OCI-LY7 (cell line): ENCODE results near the gene ADGRL2. TPM values are rescaled to one million over a fixed set of nuclear protein-coding genes. Genes with fewer than 3 reads are reported as not detected.

Experiments
- Bru-seq: library from RNA; stranded (reverse); fragments of 400-500 nt; gene quantifications from one replicate; lab custom pipeline; 2021; lab: Mats Ljungman, UMichigan
- BruChase-seq, 2 experiments: library from RNA; stranded (reverse); fragments of 400-500 nt; gene quantifications; one replicate each; lab custom pipeline; 2021; lab: Mats Ljungman, UMichigan
- BruUV-seq: library from RNA; stranded (reverse); fragments of 400-500 nt; replicated peaks from 2 replicates; lab custom pipeline; 2021; lab: Mats Ljungman, UMichigan
- CTCF ChIA-PET: fragments of 300-600 bp; sonication (Branson Sonifier 250); formaldehyde crosslinking; loops from one replicate; lab custom pipeline; 2022; ENCODE audit warnings: antibody characterized with exemption; ENCODE audit not compliant: unreplicated experiment; lab: Charles Lee
- POLR2A ChIA-PET: fragments of 300-600 bp; sonication (Branson Sonifier 250); formaldehyde crosslinking; loops from one replicate; lab custom pipeline; 2022; ENCODE audit warnings: antibody characterized with exemption; lab: Charles Lee
- DNase-seq: peaks from one replicate; pipeline ENCODE4 v3.0.0-alpha.2; 2015; ENCODE audit warnings: low spot score
- H2AFZ ChIP-seq: fragments of 200-600 bp; sonication (generic), shearing (Covaris generic); 2 replicates; pipeline ENCODE4 v1.6.1; 2014; ENCODE audit warnings: mild to moderate bottlenecking, antibody characterized with exemption, low read length, moderate library complexity
- H3K27ac ChIP-seq: fragments of 200-600 bp; sonication (generic); 2 replicates; pipeline ENCODE4 v1.5.1; 2014; ENCODE audit warnings: mixed run types, low read depth, mild to moderate bottlenecking, moderate library complexity, low read length, inconsistent platforms; ENCODE audit not compliant: poor library complexity, severe bottlenecking
- H3K36me3 ChIP-seq: fragments of 200-600 bp; sonication (generic); 2 replicates; pipeline ENCODE4 v1.6.1; 2014; ENCODE audit warnings: mild to moderate bottlenecking, antibody characterized with exemption, low read length, moderate library complexity, mixed read lengths; ENCODE audit not compliant: insufficient read depth
- H3K4me1 ChIP-seq: fragments of 200-600 bp; sonication (generic); 2 replicates; pipeline ENCODE4 v1.5.1; 2014; ENCODE audit warnings: mild to moderate bottlenecking, low read length; ENCODE audit not compliant: insufficient read depth, poor library complexity, severe bottlenecking
- H3K4me2 ChIP-seq: fragments of 200-600 bp; sonication (generic); 2 replicates; pipeline ENCODE4 v1.6.1; 2014; ENCODE audit warnings: mild to moderate bottlenecking, low read length
- H3K4me3 ChIP-seq: fragments of 200-600 bp; sonication (generic); 2 replicates; pipeline ENCODE4 v1.5.1; 2014; ENCODE audit warnings: mild to moderate bottlenecking, low read depth, low read length; ENCODE audit not compliant: poor library complexity, severe bottlenecking
- H3K79me2 ChIP-seq: fragments of 200-600 bp; sonication (generic); 2 replicates; pipeline ENCODE4 v1.6.1; 2016; ENCODE audit warnings: low read depth, mild to moderate bottlenecking, low read length, moderate library complexity, mixed read lengths; ENCODE audit not compliant: insufficient read depth
- H3K9me2 ChIP-seq: fragments of 200-600 bp; sonication (generic); 2 replicates; pipeline ENCODE4 v1.6.1; 2016; ENCODE audit warnings: mild to moderate bottlenecking, low read length, mixed read lengths; ENCODE audit not compliant: insufficient read depth
- H3K9me3 ChIP-seq: fragments of 200-600 bp; sonication (generic); 2 replicates; pipeline ENCODE4 v1.6.1; 2014; ENCODE audit warnings: mild to moderate bottlenecking, mixed run types, low read length, mixed read lengths
- H4K20me1 ChIP-seq: fragments of 200-600 bp; sonication (generic); 2 replicates; pipeline ENCODE4 v1.6.1; 2014; ENCODE audit warnings: mild to moderate bottlenecking, antibody characterized with exemption, low read length, moderate library complexity, mixed read lengths; ENCODE audit not compliant: insufficient read depth
- CTCF ChIP-seq: fragments of 200-600 bp; sonication (generic); conservative IDR thresholded peaks from 2 replicates; pipeline ENCODE4 v1.5.1; 2014; ENCODE audit warnings: mild to moderate bottlenecking, antibody characterized with exemption, low read length, moderate library complexity, mixed read lengths
- EZH2phosphoT487 ChIP-seq: fragments of 200-600 bp; sonication (generic); IDR thresholded peaks from 2 replicates; pipeline ENCODE4 v1.6.1; 2018; ENCODE audit warnings: low read depth, borderline replicate concordance, mild to moderate bottlenecking, mixed run types, antibody characterized with exemption, low read length, moderate library complexity, mixed read lengths
- intact Hi-C: fragments of 100-400 bp; cut with micrococcal nuclease; formaldehyde crosslinking; loops from one replicate; pipeline ENCODE4 v1.10.0; 2022; ENCODE audit not compliant: unreplicated experiment
- long read RNA-seq: library from polyadenylated mRNA; stranded (forward); transcript quantifications from one replicate; pipeline ENCODE4 v2.0.0, GENCODE V29; 2022
- total RNA-seq, 2 experiments: library from RNA; depleted of rRNA in 1 of 2; stranded (reverse); fragments of >200 nt in 1 of 2; shearing (Covaris generic) in 1 of 2; gene quantifications; 2 replicates each; pipeline ENCODE4 v1.2.3, GENCODE V29; 2014 to 2022

Gene ADGRL2
- total RNA-seq (2014; rRNA removed; shearing (Covaris generic)): 2.1 TPM in 1 of 2 replicates, not detected in the other
- total RNA-seq (2022): not detected in 2 replicates
- Bru-seq, nascent RNA: percentile 2 among the genes with signal in this experiment
- percentile 1 among the genes with signal in this experiment for BruChase-seq, experiment 1, labeled RNA remaining after a 6-hour chase
- percentile 2 among the genes with signal in this experiment for BruChase-seq, experiment 2, labeled RNA remaining after a 2-hour chase
- long read RNA-seq: 0 reads

GRCh38 chr1:81800695-81801650, at the start of gene ADGRL2:
Gene ADGRL2, plus strand, starts transcription at chr1:81800934. Its CDS starts 36,051 bp downstream, at chr1:81836985.
- H3K9me2 ChIP-seq: no peaks in the 10 kb centered on the region
- no peak within 1 kb of the TSS for H2AFZ ChIP-seq
- no peak within 1 kb of the TSS for H3K4me3 ChIP-seq
- intact Hi-C loops: no loop called here
- H3K9me3 ChIP-seq: no peaks in the 10 kb centered on the region
- CTCF ChIA-PET: no interaction called here
- no peak within 1 kb of the TSS for H3K27ac ChIP-seq
- H3K4me2 ChIP-seq: no peak within 1 kb of the TSS
- H3K4me1 ChIP-seq: no peaks in the 10 kb centered on the region
- no peaks in the 10 kb centered on the region for H3K36me3 ChIP-seq
- POLR2A ChIA-PET: interaction anchor here (0.6 kb wide), 1 partner anchor 706 kb away, joined by 3 read pairs; no protein-coding TSS in a partner anchor
- H4K20me1 ChIP-seq: no peaks in the 10 kb centered on the region
- DNase-seq: no peak
- no peaks in the 10 kb centered on the region for H3K79me2 ChIP-seq
- BruUV-seq: no TSS peak
- TF ChIP-seq CTCF: no peak
- no peak for TF ChIP-seq EZH2phosphoT487

- Histone ChIP-seq H3K9me3 (no peaks in the 10 kb centered on the region), H3K4me1 (no peaks in the 10 kb centered on the region), H2AFZ (no peak overlapping the region), H3K4me2 (no peak overlapping the region), H3K27ac (no peak overlapping the region), H4K20me1 (no peaks in the 10 kb centered on the region), H3K4me3 (no peak overlapping the region), H3K36me3 (no peaks in the 10 kb centered on the region), H3K79me2 (no peaks in the 10 kb centered on the region), H3K9me2 (no peaks in the 10 kb centered on the region)
- ChIA-PET POLR2A (no interaction called here), CTCF (no interaction called here)
- DNase-seq: no peak
- intact Hi-C loops: no loop called here
- BruUV-seq: no TSS peak
- TF ChIP-seq EZH2phosphoT487 (no peak), CTCF (no peak)
Measured at GRCh38 chr1:81752840-81753239, 47.9 kb upstream of the ADGRL2 start.
